ENCODE measurements around the gene MYOC. TPM values are rescaled to one million over a fixed set of nuclear protein-coding genes. Genes with fewer than 3 reads are reported as not detected.

Gene MYOC
- total RNA-seq, 1 donor from 2014 or later: not detected

GRCh38 chr1:171585715-171586114 lies 66.8 kb downstream of the MYOC start:
- H3K27ac ChIP-seq: no peak overlapping the region
- H3K4me3 ChIP-seq: no peak overlapping the region
- no peaks in the 10 kb centered on the region for H3K4me1 ChIP-seq
- H3K4me2 ChIP-seq: no peak overlapping the region
- no peaks in the 10 kb centered on the region for H3K9me3 ChIP-seq (ENCODE audit: low read depth)
- H3K79me2 ChIP-seq (ENCODE audit: low read depth): no peaks in the 10 kb centered on the region
- H3K4me3 Mint-ChIP-seq: no peak overlapping the region
- H3K9me3 Mint-ChIP-seq: no peaks in the 10 kb centered on the region
- H4K20me1 ChIP-seq (ENCODE audit: low read depth): no peaks in the 10 kb centered on the region
- no peak for TF ChIP-seq EZH2phosphoT487 (IDR thresholded peaks at IDR 0.05)
- TF ChIP-seq CTCF (IDR thresholded peaks at IDR 0.05): no peak
- TF ChIP-seq EZH2 (IDR thresholded peaks at IDR 0.05): no peak
- no peak for DNase-seq (ENCODE audit: low spot score)
- H3K27ac Mint-ChIP-seq: no peak overlapping the region
- no peaks in the 10 kb centered on the region for H3K4me1 Mint-ChIP-seq
- H3F3A ChIP-seq (ENCODE audit: low read depth): peaks cover 5% of the 10 kb centered on the region
- no peak overlapping the region for H3K9ac ChIP-seq
- H3K36me3 ChIP-seq: peaks cover 26% of the 10 kb centered on the region
- no peak overlapping the region for H2AFZ ChIP-seq (replicated peaks)
- no peaks in the 10 kb centered on the region for H3K27me3 ChIP-seq
- peaks cover 35% of the 10 kb centered on the region for H3K36me3 Mint-ChIP-seq
- H3K27me3 Mint-ChIP-seq (ENCODE audit: insufficient read depth, low read depth): no peaks in the 10 kb centered on the region

Other genes starting within 250 kb of the MYOC start
- gene PRRC2C, start 167.2 kb downstream of the MYOC start, total RNA-seq (ENCODE audit: low replicate concordance): 89.9 and 90.9 TPM in 2 replicates
- not detected in 2 replicates for gene MYOCOS, start 30.4 kb downstream of the MYOC start, total RNA-seq (ENCODE audit: low replicate concordance)
- gene VAMP4, start 89.4 kb upstream of the MYOC start, total RNA-seq (ENCODE audit: low replicate concordance): 11.3 and 16.2 TPM in 2 replicates
- gene METTL13, start 129.0 kb upstream of the MYOC start, total RNA-seq (ENCODE audit: low replicate concordance): 19.5 and 26.3 TPM in 2 replicates
- 1.1 and 1.2 TPM in 2 replicates for gene DNM3, start 188.8 kb upstream of the MYOC start, total RNA-seq (ENCODE audit: low replicate concordance)